GM19395 (cell line): ENCODE measurements around the gene FRS2.

Experiments used
- ATAC-seq: cut with Tn5 transposase; IDR thresholded peaks from one replicate; pipeline ENCODE4 v1.9.1; 2021; ENCODE audit warnings: mild to moderate bottlenecking, moderate library complexity; ENCODE audit not compliant: unreplicated experiment

The FRS2 gene

DNA sequence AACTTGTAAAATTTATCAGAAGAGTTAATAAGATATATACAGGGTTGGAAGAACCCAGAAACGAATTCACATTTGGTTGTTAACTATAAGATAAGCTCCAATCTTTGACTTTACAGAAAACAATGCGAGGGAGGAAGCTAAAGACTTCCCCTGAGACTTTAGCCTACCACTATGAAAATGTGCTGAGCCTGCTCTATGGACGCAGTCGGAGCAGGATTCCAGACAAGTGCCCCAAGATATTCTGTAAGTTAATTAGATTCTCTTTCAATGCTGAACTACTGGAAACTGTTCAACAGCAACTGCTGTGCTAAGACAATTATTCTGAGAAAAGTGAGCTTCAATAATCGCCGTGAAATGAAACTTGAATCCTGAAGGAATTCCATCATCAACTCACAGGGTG is 148.9 kb downstream of the FRS2 start:
- ATAC-seq = no peak

DNA sequence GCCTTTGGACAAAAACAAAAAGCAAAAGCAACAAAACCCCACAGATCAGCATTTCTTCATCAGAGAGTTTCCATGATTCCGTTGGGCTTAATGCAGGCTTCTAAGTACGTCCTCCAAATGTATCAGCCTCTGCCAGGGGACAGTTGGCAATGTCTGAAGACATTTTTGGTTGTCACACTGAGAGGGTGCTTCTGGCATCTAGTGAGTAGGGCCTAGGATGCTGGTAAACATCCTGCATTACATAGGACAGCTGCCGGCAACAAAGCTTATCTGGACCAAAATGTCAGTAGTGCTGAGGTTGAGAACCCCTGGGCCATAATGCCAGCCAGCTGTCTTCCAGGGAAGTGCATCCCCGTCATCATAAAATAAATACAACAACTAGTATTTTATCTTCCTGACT is 149.9 kb downstream of the FRS2 start:
- no peak for ATAC-seq

DNA sequence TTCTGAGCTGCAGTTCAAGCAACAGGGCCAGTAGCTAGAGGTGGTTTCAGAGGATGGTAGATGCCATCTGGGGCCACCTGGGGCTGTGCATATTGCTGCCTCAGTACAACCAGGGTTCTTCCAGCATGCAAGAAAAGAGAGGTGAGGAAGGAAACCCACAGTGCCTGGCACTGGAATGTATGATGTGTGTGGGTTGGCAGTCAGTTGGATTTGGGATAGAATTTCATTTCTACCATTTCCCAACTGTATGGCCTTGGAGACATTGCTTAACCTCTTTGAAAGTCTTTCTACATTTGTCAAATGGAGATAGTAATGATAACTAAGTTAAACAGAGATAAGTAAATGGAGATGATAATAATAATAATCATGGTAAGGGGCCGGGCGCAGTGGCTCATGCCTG is 150.7 kb downstream of the FRS2 start:
- no peak for ATAC-seq

DNA sequence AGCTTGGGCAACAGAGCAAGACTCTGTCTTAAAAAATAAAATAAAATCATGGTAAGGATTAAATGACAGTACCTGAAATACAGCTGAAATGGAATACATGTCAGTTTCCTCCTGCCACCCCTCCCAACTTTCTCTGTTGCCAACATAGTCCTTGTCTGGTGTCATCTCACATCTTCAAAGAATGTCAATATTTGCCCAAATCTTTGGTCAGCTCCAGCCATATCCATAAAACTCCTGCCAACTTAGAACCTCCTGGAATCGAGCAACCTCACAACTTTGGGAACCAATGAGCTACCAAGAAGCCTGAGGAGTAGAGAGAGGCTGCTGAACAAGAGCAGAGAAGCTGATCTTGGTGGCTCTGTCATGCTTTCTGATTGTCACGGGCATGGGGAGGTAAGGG is 151.4 kb downstream of the FRS2 start:
- ATAC-seq = no peak

- ATAC-seq = no peak
These were observed 153.8 kb downstream of the FRS2 start for GRCh38 chr12:69623970-69624369.

DNA sequence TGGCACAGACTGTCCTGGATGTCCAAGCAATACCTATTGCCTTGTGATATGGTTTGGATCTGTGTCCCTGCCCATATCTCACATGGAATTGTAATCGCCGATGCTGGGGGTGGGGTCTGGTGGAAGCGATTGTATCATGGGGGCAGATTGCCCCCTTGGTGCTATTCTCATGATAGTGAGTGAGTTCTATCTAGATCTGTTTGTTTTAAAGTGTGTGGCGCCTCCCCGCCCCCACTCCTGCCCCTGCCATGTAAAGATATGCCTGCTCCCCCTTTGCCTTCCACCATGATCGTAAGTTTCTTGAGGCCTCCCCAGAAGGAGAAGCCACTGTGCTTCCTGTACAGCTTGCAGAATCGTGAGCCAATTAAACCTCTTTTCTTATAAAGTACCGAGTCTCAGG is 157.3 kb downstream of the FRS2 start:
- ATAC-seq = no peak
